A673 (cell line): ENCODE data around the gene ITPRIPL2.

Experiments
- CTCF ChIP-seq: fragments of 300-800, 200-600 bp; sonication (generic); conservative IDR thresholded peaks from 2 replicates; pipeline ENCODE4 v1.5.1; 2017; ENCODE audit warnings: low read depth, mild to moderate bottlenecking, antibody characterized with exemption, low read length, moderate library complexity, mixed read lengths
- EZH2 ChIP-seq: fragments of 200-600 bp; sonication (generic); IDR thresholded peaks from 2 replicates; pipeline ENCODE4 v1.6.1; 2017; ENCODE audit warnings: borderline replicate concordance, low read depth, mild to moderate bottlenecking, mixed read lengths, antibody characterized with exemption, low read length; ENCODE audit not compliant: poor library complexity, severe bottlenecking

DNA sequence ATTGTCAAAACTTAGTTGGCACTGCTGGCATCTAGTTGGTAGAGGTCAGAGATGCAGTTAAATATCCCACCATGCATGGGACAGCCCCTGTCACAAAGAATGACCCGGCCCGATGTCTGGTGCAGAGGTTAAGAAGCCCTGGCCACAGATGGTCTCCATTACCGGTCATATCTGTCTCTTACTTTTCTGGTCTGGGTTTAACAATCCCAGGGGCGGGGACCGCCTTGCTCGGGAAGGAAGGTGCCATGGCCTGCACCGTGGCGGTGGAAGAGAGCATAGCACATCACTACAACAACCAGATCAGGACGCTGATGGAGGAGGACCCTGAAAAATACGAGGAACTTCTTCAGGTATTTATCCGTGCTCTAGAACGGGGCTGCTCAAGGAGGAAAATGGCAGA lies 38.3 kb upstream of the ITPRIPL2 start:
- TF ChIP-seq CTCF (no peak), EZH2 (no peak)
